Measurements from ENCODE around the gene HTR3A. TPM values are rescaled to one million over a fixed set of nuclear protein-coding genes. Genes with fewer than 3 reads are reported as not detected.

Gene HTR3A
- total RNA-seq, 1 experiment from 2014 or later = not detected

DNA sequence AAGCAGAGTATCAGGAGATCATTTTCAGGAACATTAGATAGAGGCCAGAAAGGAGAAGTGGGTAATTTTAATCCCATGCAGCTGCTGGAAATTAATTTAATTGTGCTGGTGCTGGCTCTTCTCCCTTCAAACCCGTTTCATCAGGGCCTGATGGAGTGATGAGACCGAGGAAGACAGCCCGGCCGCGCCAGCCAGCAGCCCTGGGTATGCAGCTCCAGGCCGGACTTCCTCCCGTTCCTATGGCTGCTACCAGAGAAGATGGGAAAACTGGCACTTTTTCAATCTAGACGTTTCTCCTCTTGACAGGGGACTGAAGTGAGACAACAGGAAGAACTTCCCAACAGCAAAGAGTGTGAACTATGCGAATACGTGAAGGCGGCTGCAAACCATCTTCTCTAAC lies 60.0 kb downstream of the HTR3A start:
- no TSS peak for BruUV-seq (replicated peaks)
- Mint-ChIP-seq H3K36me3 (ENCODE audit: insufficient read depth, unreplicated experiment) (no peaks in the 10 kb centered on the region), H3K27me3 (ENCODE audit: unreplicated experiment) (peaks cover 74% of the 10 kb centered on the region), H3K9me3 (ENCODE audit: low read depth, unreplicated experiment) (no peaks in the 10 kb centered on the region), H3K4me1 (ENCODE audit: low read depth, unreplicated experiment) (no peaks in the 10 kb centered on the region), H3K4me3 (ENCODE audit: low read depth, unreplicated experiment) (no peak overlapping the region), H3K27ac (ENCODE audit: unreplicated experiment) (no peak overlapping the region)
- TF ChIP-seq, protein P1, sequence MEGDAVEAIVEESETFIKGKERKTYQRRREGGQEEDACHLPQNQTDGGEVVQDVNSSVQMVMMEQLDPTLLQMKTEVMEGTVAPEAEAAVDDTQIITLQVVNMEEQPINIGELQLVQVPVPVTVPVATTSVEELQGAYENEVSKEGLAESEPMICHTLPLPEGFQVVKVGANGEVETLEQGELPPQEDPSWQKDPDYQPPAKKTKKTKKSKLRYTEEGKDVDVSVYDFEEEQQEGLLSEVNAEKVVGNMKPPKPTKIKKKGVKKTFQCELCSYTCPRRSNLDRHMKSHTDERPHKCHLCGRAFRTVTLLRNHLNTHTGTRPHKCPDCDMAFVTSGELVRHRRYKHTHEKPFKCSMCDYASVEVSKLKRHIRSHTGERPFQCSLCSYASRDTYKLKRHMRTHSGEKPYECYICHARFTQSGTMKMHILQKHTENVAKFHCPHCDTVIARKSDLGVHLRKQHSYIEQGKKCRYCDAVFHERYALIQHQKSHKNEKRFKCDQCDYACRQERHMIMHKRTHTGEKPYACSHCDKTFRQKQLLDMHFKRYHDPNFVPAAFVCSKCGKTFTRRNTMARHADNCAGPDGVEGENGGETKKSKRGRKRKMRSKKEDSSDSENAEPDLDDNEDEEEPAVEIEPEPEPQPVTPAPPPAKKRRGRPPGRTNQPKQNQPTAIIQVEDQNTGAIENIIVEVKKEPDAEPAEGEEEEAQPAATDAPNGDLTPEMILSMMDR (IDR thresholded peaks at IDR 0.05; ENCODE audit: unreplicated experiment) = no peak
- intact Hi-C loops (cut with micrococcal nuclease; ENCODE audit: unreplicated experiment) = loop anchor here (5.0 kb wide), 1 partner anchor 142 kb away; no protein-coding TSS in a partner anchor
- DNase-seq = no peak
- CTCF ChIA-PET = no interaction called here

DNA sequence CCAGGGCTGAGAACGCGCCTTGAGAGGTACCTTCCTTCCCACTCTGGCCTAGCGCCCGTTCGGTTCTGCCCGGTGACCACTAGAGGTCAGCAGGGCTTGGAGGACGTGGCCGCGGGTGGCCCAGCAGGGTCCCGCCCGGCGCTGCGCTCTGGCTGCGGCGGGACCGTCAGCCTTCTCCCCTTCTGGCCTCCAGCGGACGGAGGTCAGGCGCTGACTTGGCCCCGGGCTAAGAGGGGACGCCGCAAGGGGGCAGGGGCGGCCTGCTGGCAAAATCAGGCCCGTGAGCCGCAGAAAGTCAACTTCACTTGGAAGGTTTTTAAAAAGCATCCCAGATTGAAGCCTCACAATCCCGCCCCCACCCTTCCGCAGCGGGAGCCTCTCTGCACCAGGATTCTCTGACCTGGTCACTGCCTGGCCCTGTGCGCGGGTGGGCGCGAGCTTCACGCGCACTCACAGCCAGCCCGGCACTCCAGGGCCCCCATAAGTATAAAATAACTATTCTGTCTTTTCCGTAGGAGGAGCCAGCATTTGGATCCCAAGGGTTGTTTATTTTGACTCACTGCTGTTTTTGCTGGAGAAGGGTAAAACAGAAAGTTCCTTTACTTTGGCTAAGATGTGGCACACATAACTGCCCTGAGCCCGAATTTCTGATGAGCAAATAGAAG lies 61.4 kb downstream of the HTR3A start:
- H3K4me1 Mint-ChIP-seq (ENCODE audit: low read depth, unreplicated experiment) = no peaks in the 10 kb centered on the region
- TF ChIP-seq, protein P1 (IDR thresholded peaks at IDR 0.05; ENCODE audit: unreplicated experiment) = peak; percentile 26
- BruUV-seq (replicated peaks) = no TSS peak
- peaks cover 60% of the 10 kb centered on the region for H3K27me3 Mint-ChIP-seq (ENCODE audit: unreplicated experiment)
- intact Hi-C loops (cut with micrococcal nuclease; ENCODE audit: unreplicated experiment) = loop anchor here (2.0 to 5.0 kb wide), 2 partner anchors 141 to 227 kb away; no protein-coding TSS in a partner anchor
- no peaks in the 10 kb centered on the region for H3K36me3 Mint-ChIP-seq (ENCODE audit: insufficient read depth, unreplicated experiment)
- peak overlapping the region; percentile 55 for H3K4me3 Mint-ChIP-seq (ENCODE audit: low read depth, unreplicated experiment)
- no peak overlapping the region for H3K27ac Mint-ChIP-seq (ENCODE audit: unreplicated experiment)
- CTCF ChIA-PET = no interaction called here
- DNase-seq = peak; percentile 69
- no peaks in the 10 kb centered on the region for H3K9me3 Mint-ChIP-seq (ENCODE audit: low read depth, unreplicated experiment)

GRCh38 chr11:114036958-114037357 lies 62.0 kb downstream of the HTR3A start:
- H3K4me3 Mint-ChIP-seq (ENCODE audit: low read depth, unreplicated experiment) = no peak overlapping the region
- H3K27me3 Mint-ChIP-seq (ENCODE audit: unreplicated experiment) = peaks cover 54% of the 10 kb centered on the region
- intact Hi-C loops (cut with micrococcal nuclease; ENCODE audit: unreplicated experiment) = loop anchor here (2.0 to 5.0 kb wide), 2 partner anchors 140 to 226 kb away; no protein-coding TSS in a partner anchor
- no TSS peak for BruUV-seq (replicated peaks)
- TF ChIP-seq, protein P1 (IDR thresholded peaks at IDR 0.05; ENCODE audit: unreplicated experiment) = no peak
- H3K4me1 Mint-ChIP-seq (ENCODE audit: low read depth, unreplicated experiment) = no peaks in the 10 kb centered on the region
- DNase-seq = no peak
- no peaks in the 10 kb centered on the region for H3K9me3 Mint-ChIP-seq (ENCODE audit: low read depth, unreplicated experiment)
- no peaks in the 10 kb centered on the region for H3K36me3 Mint-ChIP-seq (ENCODE audit: insufficient read depth, unreplicated experiment)
- no peak overlapping the region for H3K27ac Mint-ChIP-seq (ENCODE audit: unreplicated experiment)
- CTCF ChIA-PET = no interaction called here

DNA sequence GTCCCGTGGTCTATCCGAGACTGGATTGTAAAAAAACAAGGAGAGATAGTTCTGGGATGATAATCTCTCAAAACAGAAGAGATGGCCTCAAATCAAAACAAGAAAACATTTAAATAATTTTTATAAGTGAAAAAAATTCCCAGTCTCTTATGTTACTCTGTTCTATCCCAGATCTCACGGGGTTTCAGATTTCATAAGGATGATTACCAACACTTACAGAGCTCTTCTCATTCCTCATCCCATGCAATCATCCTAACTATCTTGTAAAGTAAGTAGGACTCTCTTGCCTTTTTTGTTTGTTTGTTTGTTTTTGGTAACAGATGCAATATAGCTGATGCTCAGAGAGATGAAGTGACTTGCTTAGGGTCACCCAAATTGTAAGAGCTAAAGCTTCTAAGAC lies 64.6 kb downstream of the HTR3A start:
- TF ChIP-seq, protein P1 (IDR thresholded peaks at IDR 0.05; ENCODE audit: unreplicated experiment) = no peak
- no peak for DNase-seq
- BruUV-seq (replicated peaks) = no TSS peak
- Mint-ChIP-seq H3K9me3 (ENCODE audit: low read depth, unreplicated experiment) (no peaks in the 10 kb centered on the region), H3K4me3 (ENCODE audit: low read depth, unreplicated experiment) (no peak overlapping the region), H3K36me3 (ENCODE audit: insufficient read depth, unreplicated experiment) (no peaks in the 10 kb centered on the region), H3K4me1 (ENCODE audit: low read depth, unreplicated experiment) (no peaks in the 10 kb centered on the region), H3K27ac (ENCODE audit: unreplicated experiment) (no peak overlapping the region), H3K27me3 (ENCODE audit: unreplicated experiment) (peaks cover 41% of the 10 kb centered on the region)
- intact Hi-C loops (cut with micrococcal nuclease; ENCODE audit: unreplicated experiment) = loop anchor here (5.0 kb wide), 1 partner anchor 138 kb away; no protein-coding TSS in a partner anchor
- CTCF ChIA-PET = no interaction called here

Other genes starting within 250 kb of the HTR3A start
- gene ZW10, start 201.4 kb upstream of the HTR3A start, total RNA-seq (2022) = 15.3 and 15.9 TPM in 2 replicates
- not detected in 2 replicates for gene CLDN25, start 195.3 kb upstream of the HTR3A start, total RNA-seq (2022)
- 20.0 and 22.8 TPM in 2 replicates for gene USP28, start 99.5 kb upstream of the HTR3A start, total RNA-seq (2022)
- not detected in 2 replicates for gene HTR3B, start 70.3 kb upstream of the HTR3A start, total RNA-seq (2022)
- not detected in 2 replicates for gene ZBTB16, start 84.6 kb downstream of the HTR3A start, total RNA-seq (2022)